Gastrocnemius medialis (tissue), 4 donors: Measurements from ENCODE around the gene MON1A.

ENCODE experiments used
- POLR2A ChIP-seq, 2 donors: fragments of 450-650 bp; IDR thresholded peaks; one replicate each; pipeline ENCODE4 v1.6.1; 2017; ENCODE audit warnings: antibody characterized with exemption in 2 of 2, mild to moderate bottlenecking in 2 of 2, moderate library complexity in 2 of 2
- TF ChIP-seq, protein P1 (sequence below), 5 experiments: fragments of 450-650 bp in 3 of 5; fragments of 200-600 bp in 2 of 5; sonication (generic) in 2 of 5; IDR thresholded peaks in 4 of 5; conservative IDR thresholded peaks in 1 of 5; 1 replicate in 4 of 5; 2 replicates in 1 of 5; pipeline ENCODE4 v1.5.1; 2016 to 2019; ENCODE audit warnings: antibody characterized with exemption in 5 of 5, mild to moderate bottlenecking in 3 of 5, moderate library complexity in 3 of 5

DNA sequence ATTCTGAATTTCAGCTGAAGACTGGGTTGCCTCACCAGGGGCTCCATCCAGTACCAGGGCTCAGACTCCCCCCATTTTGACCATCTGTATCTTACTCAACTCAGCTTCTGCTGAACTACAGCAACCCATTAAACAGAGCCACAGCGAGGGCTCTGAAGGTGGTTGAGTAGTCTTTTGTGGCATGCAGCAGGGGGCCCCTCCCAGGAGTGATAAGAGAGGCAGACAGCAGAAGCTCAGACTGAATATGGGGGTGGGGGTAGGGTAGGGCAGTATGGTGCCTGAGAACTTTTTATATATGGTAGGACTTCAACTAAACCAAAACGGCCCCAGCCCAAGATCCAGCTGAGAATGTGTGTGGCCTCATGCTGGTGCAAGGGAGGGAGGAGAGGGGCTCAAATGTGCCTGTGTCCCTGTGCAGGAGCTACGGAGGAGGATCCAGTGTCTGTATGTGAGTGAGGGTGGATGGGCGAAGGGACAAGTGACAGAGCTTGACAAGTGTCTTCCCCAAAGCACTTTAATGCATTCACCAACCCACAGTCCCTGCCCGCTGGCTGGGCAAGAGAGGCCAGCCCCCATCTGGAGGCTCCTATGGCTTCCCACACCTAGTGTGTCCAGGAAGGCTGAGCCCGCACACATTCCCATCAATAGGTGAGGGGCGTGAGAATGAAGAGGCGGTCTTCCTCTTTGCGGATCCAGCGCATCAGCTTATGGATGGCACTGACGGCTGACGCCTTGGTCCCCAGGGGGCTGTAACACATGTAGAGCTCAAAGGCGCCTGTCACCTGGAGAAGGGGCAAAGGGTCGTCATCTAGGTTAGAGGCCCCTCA is 21.0 kb downstream of the MON1A start:
- TF ChIP-seq, protein P1, sequence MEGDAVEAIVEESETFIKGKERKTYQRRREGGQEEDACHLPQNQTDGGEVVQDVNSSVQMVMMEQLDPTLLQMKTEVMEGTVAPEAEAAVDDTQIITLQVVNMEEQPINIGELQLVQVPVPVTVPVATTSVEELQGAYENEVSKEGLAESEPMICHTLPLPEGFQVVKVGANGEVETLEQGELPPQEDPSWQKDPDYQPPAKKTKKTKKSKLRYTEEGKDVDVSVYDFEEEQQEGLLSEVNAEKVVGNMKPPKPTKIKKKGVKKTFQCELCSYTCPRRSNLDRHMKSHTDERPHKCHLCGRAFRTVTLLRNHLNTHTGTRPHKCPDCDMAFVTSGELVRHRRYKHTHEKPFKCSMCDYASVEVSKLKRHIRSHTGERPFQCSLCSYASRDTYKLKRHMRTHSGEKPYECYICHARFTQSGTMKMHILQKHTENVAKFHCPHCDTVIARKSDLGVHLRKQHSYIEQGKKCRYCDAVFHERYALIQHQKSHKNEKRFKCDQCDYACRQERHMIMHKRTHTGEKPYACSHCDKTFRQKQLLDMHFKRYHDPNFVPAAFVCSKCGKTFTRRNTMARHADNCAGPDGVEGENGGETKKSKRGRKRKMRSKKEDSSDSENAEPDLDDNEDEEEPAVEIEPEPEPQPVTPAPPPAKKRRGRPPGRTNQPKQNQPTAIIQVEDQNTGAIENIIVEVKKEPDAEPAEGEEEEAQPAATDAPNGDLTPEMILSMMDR (IDR thresholded peaks at IDR 0.05 in 4 of 5, conservative IDR thresholded peaks at IDR 0.05 in 1 of 5), result no peak
- TF ChIP-seq POLR2A (IDR thresholded peaks at IDR 0.05), result no peak
